HCT116 (cell line): ENCODE results near the gene FITM1. TPM values are rescaled to one million over a fixed set of nuclear protein-coding genes. Genes with fewer than 3 reads are reported as not detected.

Source experiments
- ATAC-seq: fragments of 200-7000 bp; cut with Tn5 transposase; 2 replicates; pipeline ENCODE4 v1.9.1; 2020; ENCODE audit warnings: mild to moderate bottlenecking, moderate library complexity
- BruUV-seq: library from RNA; stranded (reverse); fragments of 400-500 nt; replicated peaks from 2 replicates; lab custom pipeline; 2021; lab: Mats Ljungman, UMichigan
- CTCF ChIA-PET: fragments of 300-600 bp; sonication (Branson Sonifier 250); formaldehyde crosslinking; loops from one replicate; lab custom pipeline; 2021; ENCODE audit warnings: antibody characterized with exemption; lab: Charles Lee
- POLR2A ChIA-PET: fragments of 300-600, 350-600 bp; sonication (Branson Sonifier 250); formaldehyde crosslinking; loops from one replicate; lab custom pipeline; 2021; ENCODE audit warnings: antibody characterized with exemption; lab: Charles Lee
- RAD21 ChIA-PET, 2 experiments: fragments of 300-600 bp; sonication (Branson Sonifier 250); formaldehyde crosslinking; loops; one replicate each; lab custom pipeline; 2023; ENCODE audit warnings: low total read pairs in 2 of 2; ENCODE audit not compliant: uncharacterized antibody in 2 of 2, unreplicated experiment in 2 of 2, low non-redundant PET in 1 of 2; lab: Charles Lee
- DNase-seq: peaks from one replicate; pipeline ENCODE4 v3.0.0-alpha.2; 2010; ENCODE audit warnings: low read depth, low spot score
- H2AFZ ChIP-seq: fragments of 200-600 bp; shearing (Covaris generic), sonication (generic); 2 replicates; pipeline ENCODE4 v1.6.1; 2017; ENCODE audit warnings: low read depth, mixed run types, mixed read lengths, antibody characterized with exemption, low read length; ENCODE audit not compliant: poor library complexity, severe bottlenecking
- H3K27ac ChIP-seq: 2 replicates; pipeline ENCODE4 v1.5.1; 2012; ENCODE audit warnings: low read depth, low read length
- H3K27me3 ChIP-seq: fragments of 200-600 bp; sonication (generic); 2 replicates; pipeline ENCODE4 v1.6.1; 2016; ENCODE audit warnings: mixed run types, low read length, mixed read lengths; ENCODE audit not compliant: insufficient read depth
- H3K36me3 ChIP-seq, 2 experiments: fragments of 200-500 bp in 1 of 2; fragments of 200-600 bp in 1 of 2; sonication (Bioruptor generic) in 1 of 2; sonication (generic) in 1 of 2; 2 replicates each; pipeline versions ENCODE4 v1.5.1 to v1.6.1; 2014 to 2016; ENCODE audit warnings: low read length in 2 of 2, inconsistent platforms in 1 of 2, mixed read lengths in 1 of 2, mixed run types in 1 of 2; ENCODE audit not compliant: insufficient read depth in 2 of 2, control insufficient read depth in 1 of 2
- H3K4me1 ChIP-seq, 2 experiments: fragments of 200-600 bp in 1 of 2; sonication (generic) in 1 of 2; 2 replicates each; pipeline versions ENCODE4 v1.5.1 to v1.6.1; 2012 to 2017; ENCODE audit warnings: low read length in 2 of 2, inconsistent platforms in 1 of 2, mild to moderate bottlenecking in 1 of 2, mixed read lengths in 1 of 2, mixed run types in 1 of 2, moderate library complexity in 1 of 2; ENCODE audit not compliant: insufficient read depth in 2 of 2, control insufficient read depth in 1 of 2
- H3K4me2 ChIP-seq: fragments of 200-600 bp; sonication (generic); 2 replicates; pipeline ENCODE4 v1.6.1; 2017; ENCODE audit warnings: mixed run types, low read length, mixed read lengths
- H3K4me3 ChIP-seq, 2 experiments: fragments of 200-600 bp in 1 of 2; sonication (generic) in 1 of 2; replicated peaks in 1 of 2; 2 replicates each; pipeline ENCODE4 v1.5.1; 2011 to 2016; ENCODE audit warnings: low read length in 2 of 2, control low read depth in 1 of 2, low read depth in 1 of 2, mild to moderate bottlenecking in 1 of 2, mixed read lengths in 1 of 2, mixed run types in 1 of 2
- H3K79me2 ChIP-seq: fragments of 200-600 bp; sonication (generic); 2 replicates; pipeline ENCODE4 v1.6.1; 2017; ENCODE audit warnings: mild to moderate bottlenecking, mixed run types, low read length, moderate library complexity, mixed read lengths; ENCODE audit not compliant: insufficient read depth
- H3K9ac ChIP-seq: fragments of 200-600 bp; sonication (generic); 2 replicates; pipeline ENCODE4 v1.6.1; 2016; ENCODE audit warnings: low read length, mixed read lengths
- H3K9me2 ChIP-seq: fragments of 200-600 bp; sonication (generic), shearing (Covaris generic); 2 replicates; pipeline ENCODE4 v1.6.1; 2017; ENCODE audit warnings: mixed run types, mild to moderate bottlenecking, moderate library complexity; ENCODE audit not compliant: insufficient read depth
- H3K9me3 ChIP-seq, 2 experiments: fragments of 200-500 bp in 1 of 2; fragments of 200-600 bp in 1 of 2; sonication (Bioruptor generic) in 1 of 2; sonication (generic) in 1 of 2; 2 replicates each; pipeline ENCODE4 v1.6.1; 2014 to 2017; ENCODE audit warnings: low read length in 2 of 2, mixed read lengths in 2 of 2, inconsistent platforms in 1 of 2, low read depth in 1 of 2, mild to moderate bottlenecking in 1 of 2, mixed run types in 1 of 2, moderate library complexity in 1 of 2; ENCODE audit not compliant: control insufficient read depth in 1 of 2, insufficient read depth in 1 of 2
- H4K20me1 ChIP-seq: fragments of 200-600 bp; sonication (generic), shearing (Covaris generic); 2 replicates; pipeline ENCODE4 v1.6.1; 2017; ENCODE audit warnings: mixed run types, mild to moderate bottlenecking, moderate library complexity; ENCODE audit not compliant: insufficient read depth
- ELF1 ChIP-seq: IDR thresholded peaks from 2 replicates; pipeline ENCODE4 v1.6.1; 2012; ENCODE audit warnings: low read depth, borderline replicate concordance
- EZH2phosphoT487 ChIP-seq: fragments of 200-600 bp; IDR thresholded peaks from 2 replicates; pipeline ENCODE4 v1.6.1; 2018; ENCODE audit warnings: antibody characterized with exemption, borderline replicate concordance
- FOSL1 ChIP-seq: IDR thresholded peaks from 2 replicates; pipeline ENCODE4 v1.6.1; 2012; ENCODE audit warnings: low read depth
- intact Hi-C: fragments of 100-400 bp; cut with micrococcal nuclease; formaldehyde crosslinking; loops from 2 replicates; pipeline ENCODE4 v1.10.0; 2022
- total RNA-seq: library from RNA; stranded (reverse); gene quantifications from one replicate; pipeline ENCODE4 v1.2.1, GENCODE V29; 2021; ENCODE audit not compliant: unreplicated experiment
- TF ChIP-seq, protein P1 (sequence below), 3 experiments: fragments of 200-600 bp in 1 of 3; sonication (generic) in 1 of 3; IDR thresholded peaks in 2 of 3; conservative IDR thresholded peaks in 1 of 3; 2 replicates each; pipeline ENCODE4 v1.5.1; 2012 to 2017; ENCODE audit warnings: low read depth in 2 of 3, low read length in 2 of 3, antibody characterized with exemption in 1 of 3, borderline replicate concordance in 1 of 3, control low read depth in 1 of 3, mild to moderate bottlenecking in 1 of 3, mixed read lengths in 1 of 3, mixed run types in 1 of 3, moderate library complexity in 1 of 3; ENCODE audit not compliant: insufficient read depth in 1 of 3
- TF ChIP-seq, protein P2 (sequence below): IDR thresholded peaks from 2 replicates; pipeline ENCODE4 v1.6.1; 2012

FITM1 gene
- total RNA-seq, 1 experiment from 2014 or later = 0.81 TPM

DNA sequence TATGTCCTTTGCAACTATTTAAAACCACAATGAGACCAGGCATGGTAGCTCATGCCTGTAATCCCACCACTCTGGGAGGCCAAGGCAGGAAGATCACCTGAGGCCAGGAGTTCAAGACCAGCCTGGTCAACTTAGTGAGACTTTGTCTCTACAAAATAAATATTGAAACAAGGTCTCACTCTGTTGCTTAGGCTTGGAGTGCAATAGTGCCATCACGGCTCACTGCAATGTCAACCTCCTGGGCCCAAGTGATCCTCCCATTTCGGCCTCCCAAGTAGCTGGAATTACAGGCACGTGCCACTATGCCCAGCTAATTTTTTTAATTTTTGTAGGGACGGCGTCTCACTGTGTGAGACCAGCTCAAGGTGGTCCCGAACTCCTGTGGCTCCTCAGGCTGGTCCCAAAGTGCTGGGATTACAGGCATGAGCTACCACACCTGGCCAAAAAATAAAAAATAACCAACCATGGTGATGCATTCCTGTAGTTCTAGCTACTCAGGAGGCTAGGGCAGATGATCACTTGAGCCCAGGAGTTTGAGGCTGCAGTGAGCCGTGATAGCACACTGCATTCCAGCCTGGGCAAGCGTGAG is 955 bp upstream of the FITM1 start:
- intact Hi-C loops = no loop called here

More for the DNA sequence above, 955 bp upstream of the FITM1 start:
- CTCF ChIA-PET = interaction anchor here (1.2 kb wide), 1 partner anchor 21 kb away, joined by 3 read pairs; no protein-coding TSS in a partner anchor
- no peak overlapping the region for H3K9ac ChIP-seq
- H3K9me2 ChIP-seq = no peaks in the 10 kb centered on the region
- no peaks in the 10 kb centered on the region for H3K79me2 ChIP-seq
- no peaks in the 10 kb centered on the region for H3K27me3 ChIP-seq
- H3K9me3 ChIP-seq = no peaks in the 10 kb centered on the region
- no peaks in the 10 kb centered on the region for H4K20me1 ChIP-seq
- no peak overlapping the region for H2AFZ ChIP-seq
- H3K4me3 ChIP-seq = no peak overlapping the region
- ATAC-seq = no peak
- H3K4me1 ChIP-seq = no peaks in the 10 kb centered on the region
- RAD21 ChIA-PET = no interaction called here
- no peak overlapping the region for H3K4me2 ChIP-seq
- no peaks in the 10 kb centered on the region for H3K36me3 ChIP-seq
- TF ChIP-seq, protein P1, sequence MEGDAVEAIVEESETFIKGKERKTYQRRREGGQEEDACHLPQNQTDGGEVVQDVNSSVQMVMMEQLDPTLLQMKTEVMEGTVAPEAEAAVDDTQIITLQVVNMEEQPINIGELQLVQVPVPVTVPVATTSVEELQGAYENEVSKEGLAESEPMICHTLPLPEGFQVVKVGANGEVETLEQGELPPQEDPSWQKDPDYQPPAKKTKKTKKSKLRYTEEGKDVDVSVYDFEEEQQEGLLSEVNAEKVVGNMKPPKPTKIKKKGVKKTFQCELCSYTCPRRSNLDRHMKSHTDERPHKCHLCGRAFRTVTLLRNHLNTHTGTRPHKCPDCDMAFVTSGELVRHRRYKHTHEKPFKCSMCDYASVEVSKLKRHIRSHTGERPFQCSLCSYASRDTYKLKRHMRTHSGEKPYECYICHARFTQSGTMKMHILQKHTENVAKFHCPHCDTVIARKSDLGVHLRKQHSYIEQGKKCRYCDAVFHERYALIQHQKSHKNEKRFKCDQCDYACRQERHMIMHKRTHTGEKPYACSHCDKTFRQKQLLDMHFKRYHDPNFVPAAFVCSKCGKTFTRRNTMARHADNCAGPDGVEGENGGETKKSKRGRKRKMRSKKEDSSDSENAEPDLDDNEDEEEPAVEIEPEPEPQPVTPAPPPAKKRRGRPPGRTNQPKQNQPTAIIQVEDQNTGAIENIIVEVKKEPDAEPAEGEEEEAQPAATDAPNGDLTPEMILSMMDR (IDR thresholded peaks at IDR 0.05 in 2 of 3, conservative IDR thresholded peaks at IDR 0.05 in 1 of 3; ENCODE audit: borderline replicate concordance in 1 of 3, insufficient read depth in 1 of 3, low read depth in 2 of 3, low read length in 2 of 3) = no peak
- TF ChIP-seq ELF1 (no peak), FOSL1 (no peak), EZH2phosphoT487 (no peak)
- TF ChIP-seq, protein P2, sequence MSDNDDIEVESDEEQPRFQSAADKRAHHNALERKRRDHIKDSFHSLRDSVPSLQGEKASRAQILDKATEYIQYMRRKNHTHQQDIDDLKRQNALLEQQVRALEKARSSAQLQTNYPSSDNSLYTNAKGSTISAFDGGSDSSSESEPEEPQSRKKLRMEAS = no peak
- TF ChIP-seq, all 23 proteins: peak for 0
- POLR2A ChIA-PET = interaction anchor here (1.2 to 3.0 kb wide), 2 partner anchors 15 to 35 kb away, joined by 3 to 8 read pairs; partner anchors contain the start of genes DCAF11, NRL and PCK2
- H3K27ac ChIP-seq = no peak overlapping the region
- no peak for DNase-seq
- no TSS peak for BruUV-seq
